HepG2 (cell line): Measurements from ENCODE around the gene ATP11A. TPM values are rescaled to one million over a fixed set of nuclear protein-coding genes. Genes with fewer than 3 reads are reported as not detected.

Experiments
- ATAC-seq: fragments of 200-7000 bp; cut with Tn5 transposase; 3 replicates; pipeline ENCODE4 v1.9.1; 2020; ENCODE audit warnings: mild to moderate bottlenecking, moderate library complexity
- BruUV-seq: library from RNA; stranded (reverse); fragments of 400-500 nt; replicated peaks from 2 replicates; lab custom pipeline; 2021; lab: Mats Ljungman, UMichigan
- CTCF ChIA-PET: fragments of 300-600 bp; formaldehyde crosslinking; extraction: SDS; loops from one replicate; lab custom pipeline; 2021; ENCODE audit warnings: low total read pairs, inconsistent platforms, low intra/inter-chr PET ratio; lab: Yijun Ruan, JAX
- POLR2A ChIA-PET: fragments of 350-600 bp; sonication (Branson Sonifier 250); formaldehyde crosslinking; loops from one replicate; lab custom pipeline; 2020; ENCODE audit warnings: antibody characterized with exemption, inconsistent platforms; lab: Yijun Ruan, JAX
- DNase-seq: peaks from one replicate; pipeline ENCODE4 v3.0.0-alpha.2; 2015; ENCODE audit warnings: low spot score
- FAIRE-seq: peaks from 3 replicates; lab custom pipeline; 2011; peaks lifted over from hg19 to GRCh38; lab: Jason Lieb, UNC
- H2AFZ ChIP-seq: one replicate; pipeline ENCODE4 v1.6.1; 2011; ENCODE audit warnings: low read length, inconsistent platforms
- H3K27ac ChIP-seq: fragments of 300-600 bp; 3 replicates; pipeline ENCODE4 v1.8.0; 2011; ENCODE audit warnings: mixed run types, mild to moderate bottlenecking, mixed read lengths, low read length, inconsistent platforms; ENCODE audit not compliant: insufficient read depth; ENCODE audit errors: extremely low read length
- H3K27me3 ChIP-seq, 2 experiments: fragments of 200-600 bp in 1 of 2; 2 replicates in 1 of 2; 3 replicates in 1 of 2; pipeline versions ENCODE4 v1.6.0 to v1.8.0; 2011; ENCODE audit warnings: low read length in 2 of 2, mild to moderate bottlenecking in 2 of 2, moderate library complexity in 2 of 2, inconsistent platforms in 1 of 2; ENCODE audit not compliant: insufficient read depth in 2 of 2, control insufficient read depth in 1 of 2
- H3K36me3 ChIP-seq, 2 experiments: fragments of 200-600 bp in 1 of 2; replicated peaks in 1 of 2; 2 replicates in 1 of 2; 3 replicates in 1 of 2; pipeline versions ENCODE4 v1.5.1 to v1.8.0; 2011; ENCODE audit warnings: low read length in 2 of 2, inconsistent platforms in 1 of 2; ENCODE audit not compliant: insufficient read depth in 2 of 2, control insufficient read depth in 1 of 2
- H3K4me1 ChIP-seq: 2 replicates; pipeline ENCODE4 v1.5.1; 2012; ENCODE audit warnings: low read length, inconsistent platforms; ENCODE audit not compliant: insufficient read depth
- H3K4me2 ChIP-seq: 2 replicates; pipeline ENCODE4 v1.6.0; 2011; ENCODE audit warnings: low read depth, low read length, inconsistent platforms
- H3K4me3 ChIP-seq, 3 experiments: fragments of 200-600 bp in 1 of 3; sonication (generic), shearing (Covaris generic) in 1 of 3; replicated peaks in 1 of 3; 2 replicates each; pipeline ENCODE4 v1.5.1; 2011 to 2016; ENCODE audit warnings: low read length in 3 of 3, inconsistent platforms in 2 of 3, low read depth in 2 of 3, mild to moderate bottlenecking in 2 of 3, control low read depth in 1 of 3, mixed read lengths in 1 of 3; ENCODE audit not compliant: insufficient read depth in 1 of 3
- H3K79me2 ChIP-seq: one replicate; pipeline ENCODE4 v1.6.1; 2011; ENCODE audit warnings: low read length, inconsistent platforms; ENCODE audit not compliant: insufficient read depth
- H3K9ac ChIP-seq: 2 replicates; pipeline ENCODE4 v1.6.0; 2011; ENCODE audit warnings: mild to moderate bottlenecking, low read depth, low read length, inconsistent platforms; ENCODE audit not compliant: insufficient read depth
- H3K9me3 ChIP-seq: 2 replicates; pipeline ENCODE4 v1.5.1; 2012; ENCODE audit warnings: mild to moderate bottlenecking, low read length
- H4K20me1 ChIP-seq: 2 replicates; pipeline ENCODE4 v1.6.0; 2011; ENCODE audit warnings: inconsistent platforms, mild to moderate bottlenecking, low read length, moderate library complexity; ENCODE audit not compliant: insufficient read depth
- PRDM10 ChIP-seq: sonication (generic); formaldehyde crosslinking; IDR thresholded peaks from 2 replicates; pipeline ENCODE4 v1.4.0; 2020; ENCODE audit warnings: low read depth, missing genetic modification reagents
- RBM22 ChIP-seq: fragments of 200-400 bp; formaldehyde crosslinking; optimal IDR thresholded peaks from 2 replicates; pipeline ENCODE3; 2017; ENCODE audit warnings: mild to moderate bottlenecking, low read length, moderate library complexity
- TARDBP ChIP-seq: sonication (generic); formaldehyde crosslinking; IDR thresholded peaks from 2 replicates; pipeline ENCODE4 v1.8.0; 2022; ENCODE audit warnings: mild to moderate bottlenecking, missing genetic modification reagents
- ZBTB7A ChIP-seq: sonication (generic); formaldehyde crosslinking; IDR thresholded peaks from 2 replicates; pipeline ENCODE4 v1.8.0; 2022; ENCODE audit warnings: mild to moderate bottlenecking, missing genetic modification reagents
- ZBTB8A ChIP-seq: sonication (generic); formaldehyde crosslinking; IDR thresholded peaks from 2 replicates; pipeline ENCODE4 v1.4.0; 2020; ENCODE audit warnings: mild to moderate bottlenecking, low read depth, missing genetic modification reagents, borderline replicate concordance
- ZNF670 ChIP-seq: sonication (generic); formaldehyde crosslinking; IDR thresholded peaks from 2 replicates; pipeline ENCODE4 v1.8.0; 2022; ENCODE audit warnings: mild to moderate bottlenecking, missing genetic modification reagents, borderline replicate concordance
- WGBS: methylation state at CpG from one replicate; pipeline ENCODE4 v1.1.6; 2017; ENCODE audit warnings: low lambda C conversion rate; 5-methylcytosine and 5-hydroxymethylcytosine counted together
- in situ Hi-C: cut with HindIII; loops from 2 replicates; pipeline ENCODE4 v1.10.0; 2017; ENCODE audit warnings: low pct_unique_long_range_greater_than_20kb; ENCODE audit not compliant: extremely low pct_ligation_motif_present
- intact Hi-C: fragments of 100-400 bp; cut with micrococcal nuclease; formaldehyde crosslinking; loops from one replicate; pipeline ENCODE4 v1.10.0; 2022; ENCODE audit not compliant: unreplicated experiment
- polyA plus RNA-seq, 8 experiments: library from polyadenylated mRNA; depleted of rRNA in 3 of 8; stranded (reverse) in 7 of 8; unstranded in 1 of 8; fragments of >200 nt; fragmentation: Illumina TruSeq in 4 of 8; extraction: Trizol in 4 of 8; gene quantifications; 2 replicates each; pipeline versions ENCODE4 v1.2.1 to v1.2.3, GENCODE V29; 2011 to 2016; ENCODE audit warnings: low read depth in 4 of 8, missing spikeins in 1 of 8, mixed read lengths in 1 of 8; ENCODE audit not compliant: insufficient read depth in 1 of 8
- total RNA-seq, 5 experiments: library from RNA; depleted of rRNA; stranded (reverse); fragments of >200 nt; fragmentation: Illumina TruSeq; extraction: Trizol; gene quantifications; 2 replicates each; pipeline ENCODE4 v1.2.3, GENCODE V29; 2016; ENCODE audit warnings: low read depth in 1 of 5

ATP11A gene
- total and polyA plus RNA-seq, 2 of the 13 experiments (the other 11 are each of a cell fraction or from before 2014, with no cell fraction given): 18.4 to 20.1 TPM

GRCh38 chr13:112743451-112744167 is 53.8 kb downstream of the ATP11A start:
- H2AFZ ChIP-seq: no peak overlapping the region
- intact Hi-C loops: no loop called here
- in situ Hi-C loops: no loop called here
- ChIA-PET CTCF (no interaction called here), POLR2A (interaction anchor here (2.5 kb wide), 1 partner anchor 13 kb away, joined by 7 read pairs; no protein-coding TSS in a partner anchor)
- no peak overlapping the region for H3K4me2 ChIP-seq
- H3K4me3 ChIP-seq: no peak overlapping the region
- peaks cover 29% of the 10 kb centered on the region for H3K4me1 ChIP-seq
- WGBS: 97% methylated on average over 12 of the region's 12 CpGs
- H3K79me2 ChIP-seq: peaks cover 92% of the 10 kb centered on the region
- no TSS peak for BruUV-seq
- peak; percentile 41 for TF ChIP-seq RBM22
- TF ChIP-seq ZBTB8A (CRISPR knock-in tag): no peak
- TF ChIP-seq TARDBP (CRISPR knock-in tag): no peak
- H4K20me1 ChIP-seq: peaks cover 71% of the 10 kb centered on the region
- no peak overlapping the region for H3K27ac ChIP-seq
- ATAC-seq (no peak), FAIRE-seq (no peak), DNase-seq (no peak)
- no peaks in the 10 kb centered on the region for H3K27me3 ChIP-seq
- H3K9ac ChIP-seq: no peak overlapping the region
- peaks cover 0 to 5% of the 10 kb centered on the region in 2 experiments; a peak in 1 of 5 replicates for H3K36me3 ChIP-seq
- H3K9me3 ChIP-seq: no peaks in the 10 kb centered on the region

GRCh38 chr13:112744168-112745021 is 54.6 kb downstream of the ATP11A start:
- no peak overlapping the region for H3K27ac ChIP-seq
- no peaks in the 10 kb centered on the region for H3K27me3 ChIP-seq
- BruUV-seq: no TSS peak
- no peaks in the 10 kb centered on the region for H3K9me3 ChIP-seq
- 87% methylated on average over 22 of the region's 22 CpGs for WGBS
- no peak for ATAC-seq
- CTCF ChIA-PET: no interaction called here
- POLR2A ChIA-PET: interaction anchor here (2.5 kb wide), 1 partner anchor 13 kb away, joined by 7 read pairs; no protein-coding TSS in a partner anchor
- in situ Hi-C loops: no loop called here
- intact Hi-C loops: no loop called here
- peaks cover 90% of the 10 kb centered on the region for H3K79me2 ChIP-seq
- FAIRE-seq: no peak
- no peak overlapping the region for H3K4me2 ChIP-seq
- no peak overlapping the region for H3K4me3 ChIP-seq
- DNase-seq: no peak
- no peak overlapping the region for H2AFZ ChIP-seq
- peaks cover 29% of the 10 kb centered on the region for H3K4me1 ChIP-seq
- peaks cover 70% of the 10 kb centered on the region for H4K20me1 ChIP-seq
- peaks cover 0 to 4% of the 10 kb centered on the region in 2 experiments; a peak in 1 of 5 replicates for H3K36me3 ChIP-seq
- H3K9ac ChIP-seq: no peak overlapping the region
- TF ChIP-seq RBM22 (peak; percentile 33), ZNF670 (CRISPR knock-in tag) (no peak), ZBTB7A (CRISPR knock-in tag) (no peak), PRDM10 (no peak)
